HL-60/S4 (cell line): ENCODE data around the gene RNLS.
"Not testable (repeated sequence)": the region's sequence is repeated elsewhere in the genome, so short reads cannot be mapped to it uniquely, and the experiment has no call there.

Source experiments
- in situ Hi-C: fragments of 300-500 bp; cut with MboI; formaldehyde crosslinking; loops from 2 replicates; pipeline ENCODE4 v1.14.3; 2022; ENCODE audit warnings: low sequenced_read_pairs

Gene RNLS

GRCh38 chr10:88525371-88526069 lies 57.6 kb downstream of the RNLS start:
- in situ Hi-C loops = no loop called here

DNA sequence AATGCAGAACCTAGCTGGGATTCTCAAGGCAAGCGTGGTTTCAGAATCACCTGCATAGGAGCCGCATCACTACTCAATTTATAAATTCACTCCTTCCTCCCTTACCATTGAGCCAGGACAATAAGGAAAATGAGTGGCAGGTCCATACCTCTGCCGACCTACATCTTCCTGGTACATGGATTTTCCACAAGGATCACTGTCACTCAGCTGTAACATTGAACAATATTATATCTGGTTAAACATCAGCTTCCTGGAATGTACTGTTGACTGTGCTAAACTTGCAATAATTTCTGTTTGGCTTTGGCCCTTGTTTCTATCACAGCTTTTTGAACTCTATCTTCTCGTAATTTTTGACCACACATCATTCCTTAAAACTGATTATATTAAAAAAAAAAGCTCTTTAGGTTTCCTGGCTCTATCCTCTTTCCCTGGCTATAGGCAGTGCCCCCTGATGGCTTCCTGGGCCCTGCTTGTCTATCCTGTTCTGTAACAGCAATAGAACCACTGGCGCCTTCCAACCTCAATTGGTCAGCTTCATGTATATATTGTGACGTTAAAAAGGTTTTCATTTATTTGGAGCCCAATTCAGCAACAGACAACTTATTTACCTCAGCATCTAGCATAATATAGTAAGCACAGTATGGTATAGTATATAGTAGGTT lies 59.2 kb downstream of the RNLS start:
- in situ Hi-C loops = no loop called here

GRCh38 chr10:88522715-88523114 lies 60.4 kb downstream of the RNLS start:
- in situ Hi-C loops = no loop called here

DNA sequence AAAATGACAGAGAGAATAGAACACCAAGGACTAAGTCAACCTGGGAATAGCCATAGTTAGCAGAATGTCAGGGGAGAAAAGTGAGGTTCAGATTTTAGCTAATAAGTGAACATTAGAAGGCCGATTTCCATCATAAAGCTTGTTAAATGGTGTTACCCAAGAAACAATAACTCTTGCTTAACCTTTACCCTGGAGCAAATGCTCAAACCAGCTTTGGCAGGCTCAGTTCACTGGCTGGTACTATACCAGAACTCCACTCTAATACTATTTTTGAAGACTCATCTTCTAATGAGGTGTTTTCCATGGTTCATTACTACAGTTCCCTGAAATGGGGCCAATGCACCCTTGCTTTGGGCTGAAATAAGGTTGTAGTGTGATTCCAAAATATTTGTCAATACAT lies 61.3 kb downstream of the RNLS start:
- in situ Hi-C loops = no loop called here

DNA sequence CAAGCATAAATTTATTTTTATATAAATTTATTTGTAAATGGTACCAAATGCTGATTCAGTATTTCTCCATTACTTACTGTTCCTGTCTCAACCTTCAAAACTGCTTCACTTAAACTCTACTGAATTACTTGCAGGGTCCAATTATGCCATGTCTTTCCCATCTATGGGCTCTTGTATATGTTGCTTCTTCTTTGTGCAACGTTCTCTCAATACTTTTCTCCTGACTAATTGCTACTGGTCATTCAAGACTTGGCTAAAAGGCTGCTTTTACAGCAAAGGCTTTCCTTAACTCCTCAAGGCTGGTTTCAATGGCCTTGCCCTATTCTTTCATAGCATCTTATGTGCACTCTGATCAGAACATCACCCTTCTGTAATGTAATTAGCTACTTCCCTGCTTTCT lies 67.9 kb downstream of the RNLS start:
- in situ Hi-C loops = no loop called here

DNA sequence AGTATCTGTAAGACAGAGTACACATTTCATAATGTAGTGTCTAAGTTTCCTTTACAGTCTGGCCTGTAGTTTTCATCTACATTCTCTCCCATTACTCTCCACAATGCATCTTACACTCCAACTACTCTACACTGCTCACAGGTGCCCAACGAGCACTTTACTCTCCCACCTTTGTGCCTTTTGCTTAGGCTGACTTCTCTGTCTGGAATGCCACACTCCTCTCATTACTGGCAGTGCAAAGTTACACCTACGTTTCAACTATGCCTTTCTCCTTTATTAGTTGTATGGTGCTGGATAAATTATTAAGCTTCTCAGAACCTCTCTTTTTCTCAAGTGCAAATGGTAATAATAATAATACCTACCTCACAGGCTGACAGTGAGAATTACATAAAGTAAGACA lies 70.5 kb downstream of the RNLS start:
- in situ Hi-C loops = no loop called here

DNA sequence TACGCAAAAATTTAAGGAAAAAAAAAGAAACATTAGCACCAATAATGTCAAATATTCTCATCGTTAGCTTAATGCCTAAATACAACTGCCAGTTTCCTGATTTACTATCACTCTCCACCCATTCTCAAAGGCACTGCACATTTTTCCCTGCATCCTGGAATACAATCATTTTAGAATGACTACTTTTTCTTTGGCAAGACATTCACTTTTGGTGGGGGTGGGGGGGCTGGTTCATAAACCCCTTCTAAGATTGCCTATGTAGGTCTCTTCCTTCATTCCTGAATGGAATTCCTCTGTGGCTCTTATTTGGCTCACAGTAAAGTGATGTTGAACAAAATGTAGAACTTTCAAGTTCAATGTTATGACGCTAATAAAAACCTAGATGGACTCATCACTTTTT lies 74.3 kb downstream of the RNLS start:
- in situ Hi-C loops = no loop called here

- in situ Hi-C loops = no loop called here
Measured at GRCh38 chr10:88507826-88508453, 75.2 kb downstream of the RNLS start.

GRCh38 chr10:88507404-88507803 lies 75.7 kb downstream of the RNLS start:
- in situ Hi-C loops = no loop called here

DNA sequence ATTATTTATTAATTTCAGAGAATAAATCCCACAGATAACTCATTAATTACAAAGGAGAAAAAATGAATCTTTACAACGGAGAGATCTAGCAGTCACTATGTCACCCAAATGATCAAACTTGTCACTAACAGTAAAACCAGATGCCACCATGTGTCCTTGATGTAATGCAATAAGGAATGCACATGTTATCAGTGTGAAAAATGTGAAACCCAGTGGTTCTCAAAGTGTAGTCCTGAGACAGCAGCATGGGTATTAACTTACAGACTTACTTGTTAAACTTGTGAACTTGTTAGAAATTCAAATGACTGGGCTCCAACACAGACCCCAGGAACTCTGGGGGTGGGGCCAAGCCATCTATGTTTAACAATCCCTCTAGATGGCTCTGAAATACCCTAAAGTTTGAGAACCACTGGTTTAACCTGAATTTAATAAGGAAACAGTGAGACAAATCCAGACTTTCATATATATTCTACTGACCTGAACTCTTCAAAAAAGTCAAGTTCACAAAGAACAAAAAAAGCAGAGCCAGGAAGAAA lies 77.4 kb downstream of the RNLS start:
- in situ Hi-C loops = no loop called here

DNA sequence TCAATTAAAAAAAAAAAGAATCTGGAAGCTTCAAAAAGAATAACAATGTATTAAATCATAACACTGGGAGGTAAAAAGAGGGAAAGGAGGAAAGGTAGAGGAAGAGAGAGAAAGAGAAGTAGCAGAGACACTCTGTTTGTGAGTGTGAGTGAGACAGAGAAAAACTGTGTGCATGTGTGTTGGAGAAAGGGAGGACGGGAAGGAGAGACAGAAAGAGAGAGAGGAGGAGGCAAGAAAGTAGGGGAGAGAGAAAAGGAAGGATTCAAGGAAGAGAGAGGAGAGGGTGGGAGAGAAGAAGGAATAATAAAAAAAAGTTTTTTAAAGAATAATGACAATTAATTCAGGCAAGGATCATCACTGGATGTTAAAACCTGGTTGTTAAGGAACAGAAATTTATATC lies 77.9 kb downstream of the RNLS start:
- in situ Hi-C loops = no loop called here

DNA sequence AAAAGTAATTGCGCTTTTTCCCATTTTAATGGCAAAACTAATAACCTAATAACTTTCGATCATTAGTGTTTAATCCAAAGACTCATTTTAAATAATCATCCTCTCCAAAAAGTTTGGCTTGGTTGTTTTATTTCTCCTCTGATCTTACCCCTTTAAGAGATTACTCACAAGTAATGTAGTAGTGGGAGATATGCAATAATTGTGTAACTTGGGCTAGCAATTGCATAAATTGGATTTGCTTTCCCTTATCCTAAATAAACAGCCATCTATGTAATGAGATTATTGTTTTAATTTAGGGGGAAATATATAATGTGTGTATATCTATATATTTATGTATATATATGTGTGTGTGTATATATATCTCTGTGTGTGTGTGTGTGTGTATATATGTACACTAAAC lies 82.5 kb downstream of the RNLS start:
- in situ Hi-C loops = no loop called here

GRCh38 chr10:88499569-88500470 lies 83.3 kb downstream of the RNLS start:
- in situ Hi-C loops = no loop called here

DNA sequence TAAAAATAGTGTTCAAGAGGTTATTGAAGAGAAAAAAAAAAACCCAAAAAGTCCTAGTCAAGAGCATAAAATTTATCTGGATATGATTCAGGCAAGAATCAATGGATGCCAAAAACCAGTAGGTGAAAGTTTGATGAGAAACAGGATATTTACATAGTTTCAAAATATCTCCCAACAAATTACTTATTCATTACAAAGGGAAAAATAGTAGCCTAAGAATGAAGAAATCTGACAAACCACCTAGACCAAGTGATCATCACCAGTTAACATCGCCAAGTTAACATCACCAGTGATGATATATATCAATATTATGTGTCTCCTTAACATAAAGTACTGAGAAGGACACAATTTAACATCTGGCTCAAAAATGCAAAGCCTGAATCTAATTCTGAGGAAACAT lies 85.2 kb downstream of the RNLS start:
- in situ Hi-C loops = no loop called here

- in situ Hi-C loops = no loop called here
Measured at GRCh38 chr10:88494537-88494936, 88.6 kb downstream of the RNLS start.

GRCh38 chr10:88493691-88494483 lies 89.2 kb downstream of the RNLS start:
- in situ Hi-C loops = no loop called here

GRCh38 chr10:88491314-88491713 lies 91.8 kb downstream of the RNLS start:
- in situ Hi-C loops = no loop called here

DNA sequence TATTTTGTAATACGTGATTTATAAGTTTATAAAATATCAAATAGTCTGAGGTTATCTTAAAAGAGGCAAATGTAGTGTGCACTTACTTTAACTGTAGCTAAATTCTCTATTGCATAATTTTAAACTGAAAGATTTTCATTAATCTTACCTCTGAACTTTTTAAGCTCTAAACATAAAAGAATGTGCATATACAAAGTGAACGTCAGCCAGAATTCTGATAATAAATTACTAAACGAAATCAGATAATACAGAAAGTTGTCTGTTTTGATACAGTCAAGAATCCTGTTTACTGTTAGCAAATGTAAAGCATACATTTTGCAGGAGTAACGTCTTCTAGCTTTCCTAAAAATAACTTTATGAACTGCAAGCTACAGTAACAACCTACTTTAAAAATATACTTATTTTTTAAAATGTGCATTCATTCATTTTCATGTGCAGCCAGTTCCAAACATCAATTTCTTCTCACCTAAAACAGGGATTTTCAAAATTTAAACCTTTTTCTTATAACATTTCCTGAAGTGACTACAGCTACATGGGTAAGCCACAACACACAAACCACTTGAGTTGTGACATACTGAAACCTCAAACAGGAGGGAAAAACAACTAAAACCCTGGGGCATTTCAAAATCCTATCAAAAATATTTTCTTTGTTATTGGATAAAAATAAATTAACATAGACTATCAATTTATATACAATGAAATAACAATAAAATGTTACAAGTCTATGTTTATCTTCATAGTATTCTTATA lies 92.7 kb downstream of the RNLS start:
- in situ Hi-C loops = no loop called here

DNA sequence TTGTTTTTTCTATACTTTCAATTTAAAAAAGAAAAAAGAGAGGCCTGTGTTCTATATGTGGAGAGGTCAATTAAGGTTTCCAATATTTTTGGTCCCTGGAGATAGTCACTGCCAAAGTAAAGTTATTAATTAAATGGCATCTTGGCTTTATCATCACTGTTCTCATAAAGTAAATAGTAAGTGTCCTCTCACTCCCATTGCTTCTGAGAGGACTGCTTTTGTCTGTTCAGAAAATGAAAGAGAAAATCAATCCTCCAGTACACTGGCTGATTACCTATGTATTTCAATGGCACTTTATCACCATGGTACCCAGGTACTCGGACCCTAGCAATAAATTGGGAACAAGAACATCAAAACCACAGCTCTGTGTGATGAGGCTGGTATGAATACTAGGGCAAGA lies 94.0 kb downstream of the RNLS start:
- in situ Hi-C loops = no loop called here

DNA sequence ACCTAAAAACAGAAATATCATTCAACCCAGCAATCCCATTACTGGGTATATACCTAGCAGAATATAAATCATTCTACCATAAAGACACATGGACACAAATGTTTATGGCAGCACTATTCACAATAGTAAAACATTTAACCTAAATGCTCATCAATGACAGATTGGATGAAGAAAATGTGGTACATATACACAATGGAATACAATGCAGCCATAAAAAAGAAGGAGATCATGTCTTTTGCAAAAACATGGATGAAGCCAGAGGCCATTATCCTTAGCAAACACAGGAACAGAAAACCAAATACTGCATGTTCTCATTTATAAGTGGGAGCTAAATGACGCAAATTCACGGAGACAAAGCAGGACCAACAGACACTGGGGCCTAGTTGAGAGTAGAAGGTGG lies 96.3 kb downstream of the RNLS start:
- in situ Hi-C loops = not testable (repeated sequence)
